GM19099 (cell line): ENCODE measurements around the gene PROSER3.

Experiments
- POLR2A ChIP-seq: IDR thresholded peaks from 3 replicates; pipeline ENCODE4 v1.6.1; 2011; ENCODE audit warnings: low read depth; ENCODE audit not compliant: insufficient read length; ENCODE audit errors: extremely low read depth

Gene PROSER3

GRCh38 chr19:35785339-35785627 lies 27.3 kb downstream of the PROSER3 start:
- TF ChIP-seq POLR2A = no peak

GRCh38 chr19:35786299-35787160 lies 28.6 kb downstream of the PROSER3 start:
- TF ChIP-seq POLR2A = no peak

DNA sequence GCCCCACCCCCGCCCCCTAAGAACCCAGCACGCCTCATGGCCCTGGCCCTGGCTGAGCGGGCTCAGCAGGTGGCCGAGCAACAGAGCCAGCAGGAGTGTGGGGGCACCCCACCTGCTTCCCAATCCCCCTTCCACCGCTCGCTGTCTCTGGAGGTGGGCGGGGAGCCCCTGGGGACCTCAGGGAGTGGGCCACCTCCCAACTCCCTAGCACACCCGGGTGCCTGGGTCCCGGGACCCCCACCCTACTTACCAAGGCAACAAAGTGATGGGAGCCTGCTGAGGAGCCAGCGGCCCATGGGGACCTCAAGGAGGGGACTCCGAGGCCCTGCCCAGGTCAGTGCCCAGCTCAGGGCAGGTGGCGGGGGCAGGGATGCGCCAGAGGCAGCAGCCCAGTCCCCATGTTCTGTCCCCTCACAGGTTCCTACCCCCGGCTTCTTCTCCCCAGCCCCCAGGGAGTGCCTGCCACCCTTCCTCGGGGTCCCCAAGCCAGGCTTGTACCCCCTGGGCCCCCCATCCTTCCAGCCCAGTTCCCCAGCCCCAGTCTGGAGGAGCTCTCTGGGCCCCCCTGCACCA lies 29.3 kb downstream of the PROSER3 start:
- TF ChIP-seq POLR2A = no peak

- no peak for TF ChIP-seq POLR2A
Observed at GRCh38 chr19:35788205-35788960, 30.4 kb downstream of the PROSER3 start.

DNA sequence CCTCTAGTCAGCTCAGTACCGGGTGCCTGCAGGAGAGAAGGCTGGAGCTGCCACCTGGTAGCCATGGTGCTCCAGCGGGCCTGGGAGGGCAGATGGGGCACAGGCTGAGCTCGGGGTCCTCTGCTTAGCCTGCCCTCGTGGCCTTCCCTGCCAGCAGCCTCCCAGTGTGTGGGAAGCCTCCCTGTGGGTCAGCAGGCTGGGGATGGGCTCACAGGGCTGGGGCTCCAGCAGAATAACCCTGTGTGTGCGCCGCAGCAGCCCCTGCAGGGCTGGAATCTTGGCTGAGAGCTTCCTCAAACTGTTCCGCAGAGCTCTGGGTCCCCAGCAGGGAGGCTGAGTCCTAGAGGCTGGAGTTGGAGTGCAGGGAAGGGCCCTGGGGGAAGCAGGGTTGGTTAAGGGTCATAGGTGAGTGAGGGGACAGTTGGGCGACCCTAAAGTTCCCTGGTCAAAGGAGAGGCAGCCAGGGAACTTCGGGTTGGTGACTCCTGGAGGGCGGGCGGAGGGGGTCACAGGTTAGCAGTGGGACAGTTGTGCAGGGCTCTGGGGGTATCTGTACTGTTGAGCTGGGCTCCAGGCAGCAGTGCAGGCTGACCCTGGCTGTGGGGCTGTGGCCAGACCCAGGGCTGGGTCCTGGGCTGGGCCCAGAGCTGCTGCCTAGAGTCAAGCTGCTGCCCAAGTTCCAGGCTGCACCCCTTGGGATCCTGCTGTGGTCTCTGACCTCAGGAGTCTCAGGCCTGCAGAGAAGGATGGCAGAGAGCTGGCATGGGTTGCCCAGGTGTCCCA lies 31.4 kb downstream of the PROSER3 start:
- no peak for TF ChIP-seq POLR2A

DNA sequence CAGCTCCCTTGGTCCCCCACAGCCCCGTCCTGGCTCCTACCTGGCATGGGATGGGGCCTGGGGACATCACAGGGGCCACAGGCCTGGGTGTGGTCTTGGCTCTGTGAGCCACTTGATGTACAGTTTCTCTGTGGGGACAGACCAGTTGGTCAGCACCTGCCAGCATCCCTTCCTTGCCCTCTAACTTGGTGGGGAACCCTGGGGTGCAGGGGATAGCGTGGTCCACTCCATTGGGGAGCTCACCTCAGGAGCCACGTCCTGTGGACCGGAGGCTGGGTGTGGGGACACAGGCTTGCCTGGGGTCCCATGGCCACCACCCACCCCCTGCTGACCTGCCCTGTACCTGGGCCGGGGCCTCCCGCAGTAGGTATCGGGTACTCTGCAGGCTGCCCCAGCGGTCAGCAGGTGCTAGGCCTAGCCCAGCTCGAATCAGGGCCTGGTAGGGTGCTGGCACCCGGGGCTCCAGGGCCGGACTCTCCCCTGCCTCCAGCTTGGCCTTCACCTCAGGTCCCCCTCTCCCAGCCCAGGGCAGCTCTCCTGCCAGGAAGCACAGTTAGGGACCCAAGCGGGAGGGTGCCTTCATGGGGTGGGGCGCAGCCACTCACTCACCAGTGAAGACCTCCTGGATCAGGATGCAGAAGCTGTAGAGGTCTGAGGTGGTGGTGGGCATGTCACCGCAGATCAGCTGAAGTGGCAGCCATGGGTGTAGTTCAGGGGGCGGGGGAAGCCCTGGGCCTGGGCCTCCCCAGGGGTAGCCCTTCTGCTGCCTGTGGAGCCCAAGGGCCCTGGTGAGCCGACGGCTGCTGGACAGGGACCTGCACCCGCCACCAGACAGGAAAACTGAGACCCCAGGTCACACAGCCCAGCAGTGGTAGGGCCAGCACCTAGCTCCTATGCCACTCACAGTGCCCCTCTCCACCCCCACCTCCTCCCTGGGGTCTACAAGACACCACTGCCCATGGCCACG lies 32.3 kb downstream of the PROSER3 start:
- no peak for TF ChIP-seq POLR2A

GRCh38 chr19:35790981-35791813 lies 33.2 kb downstream of the PROSER3 start:
- TF ChIP-seq POLR2A = no peak

GRCh38 chr19:35791814-35792279 lies 33.9 kb downstream of the PROSER3 start:
- no peak for TF ChIP-seq POLR2A

DNA sequence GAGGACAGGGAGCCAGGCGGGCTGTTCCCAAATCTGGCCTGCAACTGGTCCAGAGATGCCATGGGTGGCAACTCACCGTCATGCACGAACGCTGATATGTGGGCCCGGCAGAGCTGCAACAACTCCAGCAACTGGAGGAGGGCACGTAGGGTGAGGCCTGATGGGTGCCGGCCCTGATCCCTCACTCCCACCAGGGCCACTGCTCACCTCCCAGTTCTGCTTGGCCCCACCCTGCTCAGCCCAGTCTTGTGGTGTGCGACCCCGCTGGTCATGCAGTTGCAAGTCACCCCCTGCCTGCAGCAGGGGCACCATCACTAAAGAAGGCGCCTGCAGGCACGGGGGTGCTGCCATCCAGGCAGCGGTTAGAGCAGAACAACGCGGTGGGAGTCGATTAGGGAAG lies 34.3 kb downstream of the PROSER3 start:
- no peak for TF ChIP-seq POLR2A

- TF ChIP-seq POLR2A = no peak
Observed at GRCh38 chr19:35792888-35793287, 34.9 kb downstream of the PROSER3 start.

DNA sequence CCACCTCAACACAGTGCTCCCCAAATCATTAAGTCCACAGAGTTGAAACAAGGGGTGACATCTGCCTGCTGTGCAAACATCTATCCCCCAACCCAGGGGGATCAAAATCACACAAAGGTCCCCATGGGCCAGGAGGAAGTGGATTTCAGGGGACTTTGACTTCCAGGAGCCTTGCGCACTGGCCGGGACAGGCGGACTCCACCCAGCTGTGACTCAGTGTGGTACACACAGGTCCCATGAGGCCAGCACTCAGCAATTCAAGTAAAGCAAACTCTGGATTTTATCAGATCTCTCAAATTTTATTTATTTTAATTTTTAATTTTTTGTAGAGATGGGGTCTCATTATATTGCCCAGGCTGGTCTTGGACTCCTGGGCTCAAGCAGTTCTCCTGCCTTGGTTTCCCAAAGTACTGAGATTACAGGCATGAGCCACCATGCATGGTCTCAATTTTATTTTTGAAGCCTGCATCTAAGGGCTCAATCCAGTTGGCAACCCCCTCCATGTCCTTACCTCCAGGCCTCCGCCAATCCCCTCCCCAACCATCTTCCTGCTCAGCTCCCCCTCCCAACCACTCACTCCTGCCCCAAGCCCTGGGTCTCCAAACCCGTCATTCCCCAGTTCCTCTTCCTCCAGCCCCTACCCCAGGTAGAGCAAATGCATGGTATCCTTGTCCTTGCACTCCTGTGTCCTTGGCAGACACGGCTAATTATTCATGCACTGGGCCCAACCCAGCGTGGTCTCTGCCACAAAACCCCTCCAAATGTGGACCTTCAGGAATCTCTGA lies 35.6 kb downstream of the PROSER3 start:
- no peak for TF ChIP-seq POLR2A
